GM12878 (cell line): Measurements from ENCODE around the gene LRRFIP2. TPM values are rescaled to one million over a fixed set of nuclear protein-coding genes. Genes with fewer than 3 reads are reported as not detected.

ENCODE experiments used
- ATAC-seq: fragments of 200-7000 bp; cut with Tn5 transposase; 3 replicates; pipeline ENCODE4 v1.9.1; 2020; ENCODE audit warnings: mild to moderate bottlenecking, moderate library complexity
- BruUV-seq: library from RNA; stranded (reverse); fragments of 400-500 nt; replicated peaks from 2 replicates; lab custom pipeline; 2021; lab: Mats Ljungman, UMichigan
- CTCF ChIA-PET: fragments of 300-600 bp; sonication (Branson Sonifier 250); formaldehyde crosslinking; extraction: SDS; loops from one replicate; lab custom pipeline; 2021; ENCODE audit warnings: inconsistent platforms; lab: Yijun Ruan, JAX
- POLR2A ChIA-PET: fragments of 350-600 bp; formaldehyde crosslinking; extraction: SDS; loops from one replicate; lab custom pipeline; 2021; ENCODE audit warnings: inconsistent platforms; lab: Charles Lee
- RAD21 ChIA-PET: fragments of 300-600 bp; sonication (Branson Sonifier 250); formaldehyde crosslinking; loops from one replicate; lab custom pipeline; 2023; ENCODE audit warnings: antibody characterized with exemption; ENCODE audit not compliant: unreplicated experiment; lab: Charles Lee
- SMC1A ChIA-PET: fragments of 300-600 bp; sonication (Branson Sonifier 250); formaldehyde crosslinking; loops from one replicate; lab custom pipeline; 2023; ENCODE audit not compliant: unreplicated experiment, uncharacterized antibody; lab: Charles Lee
- DNase-seq: peaks from one replicate; pipeline ENCODE4 v3.0.0-alpha.2; 2011; ENCODE audit warnings: low read depth, low spot score
- FAIRE-seq: peaks from 3 replicates; lab custom pipeline; 2011; peaks lifted over from hg19 to GRCh38; lab: Jason Lieb, UNC
- H2AFZ ChIP-seq: 2 replicates; pipeline ENCODE4 v1.6.0; 2011; ENCODE audit warnings: low read depth, low read length, control low read depth; ENCODE audit not compliant: control insufficient read depth
- H3K27ac ChIP-seq: 2 replicates; pipeline ENCODE4 v1.5.1; 2011; ENCODE audit warnings: control low read depth; ENCODE audit not compliant: control insufficient read depth, insufficient read depth
- H3K27me3 ChIP-seq, 2 experiments: replicated peaks in 1 of 2; 2 replicates each; pipeline versions ENCODE4 v1.6.0 to v1.6.1; 2011; ENCODE audit warnings: low read length in 1 of 2; ENCODE audit not compliant: control insufficient read depth in 2 of 2, insufficient read depth in 2 of 2
- H3K36me3 ChIP-seq, 2 experiments: 2 replicates each; pipeline ENCODE4 v1.5.1; 2011; ENCODE audit warnings: low read length in 1 of 2; ENCODE audit not compliant: control insufficient read depth in 2 of 2, insufficient read depth in 2 of 2
- H3K4me1 ChIP-seq: 2 replicates; pipeline ENCODE4 v1.6.1; 2011; ENCODE audit warnings: mild to moderate bottlenecking, low read length, moderate library complexity, mixed read lengths; ENCODE audit not compliant: control insufficient read depth, insufficient read depth
- H3K4me2 ChIP-seq: 2 replicates; pipeline ENCODE4 v1.6.0; 2011; ENCODE audit warnings: control low read depth; ENCODE audit not compliant: control insufficient read depth, insufficient read depth
- H3K4me3 ChIP-seq: fragments of 200-600 bp; sonication (generic); 2 replicates; pipeline ENCODE4 v1.5.1; 2016
- H3K79me2 ChIP-seq: 2 replicates; pipeline ENCODE4 v1.6.0; 2011; ENCODE audit warnings: low read length; ENCODE audit not compliant: control insufficient read depth, insufficient read depth
- H3K9ac ChIP-seq: 2 replicates; pipeline ENCODE4 v1.8.0; 2011; ENCODE audit warnings: low read length, control low read depth, mixed read lengths; ENCODE audit not compliant: control insufficient read depth, insufficient read depth
- H3K9me3 ChIP-seq: replicated peaks from 3 replicates; pipeline ENCODE4 v1.5.1; 2011; ENCODE audit warnings: mild to moderate bottlenecking, low read length; ENCODE audit not compliant: control insufficient read depth, insufficient read depth
- H4K20me1 ChIP-seq: 2 replicates; pipeline ENCODE4 v1.6.0; 2011; ENCODE audit not compliant: control insufficient read depth, insufficient read depth
- WGBS: methylation state at CpG from one replicate; pipeline ENCODE4 v1.1.6; 2016; ENCODE audit warnings: low lambda C conversion rate; ENCODE audit not compliant: insufficient replicate concordance, insufficient coverage; ENCODE audit errors: missing lambda C conversion rate; 5-methylcytosine and 5-hydroxymethylcytosine counted together
- in situ Hi-C: fragments of 300-500 bp; cut with MboI; formaldehyde crosslinking; loops from 9 replicates; pipeline ENCODE4 v1.14.3; 2018; ENCODE audit warnings: mixed read lengths
- intact Hi-C: fragments of 100-400 bp; cut with micrococcal nuclease; formaldehyde crosslinking; loops from one replicate; pipeline ENCODE4 v1.14.2; 2022; ENCODE audit not compliant: unreplicated experiment
- polyA plus RNA-seq, 11 experiments: library from polyadenylated mRNA; depleted of rRNA in 4 of 11; unstranded in 6 of 11; stranded (reverse) in 5 of 11; fragments of >200 nt; fragmentation: Nextera tagmentation in 4 of 11; fragmentation: Illumina TruSeq in 1 of 11; extraction: Ambion mirVana in 4 of 11; extraction: Trizol in 1 of 11; gene quantifications; 1 replicate in 1 of 11; 2 replicates in 10 of 11; pipeline versions ENCODE4 v1.2.1 to v1.2.3, GENCODE V29; 2011 to 2016; ENCODE audit warnings: inconsistent platforms in 2 of 11, missing spikeins in 2 of 11, low read depth in 1 of 11
- total RNA-seq, 4 experiments: library from RNA; depleted of rRNA in 3 of 4; stranded (reverse); fragments of >200 nt in 3 of 4; fragmentation: Illumina TruSeq in 1 of 4; extraction: Trizol in 1 of 4; gene quantifications; 2 replicates each; pipeline versions ENCODE4 v1.2.1 to v1.2.3, GENCODE V29; 2013 to 2021
- TF ChIP-seq, protein P1 (sequence below): fragments of 450-650 bp; IDR thresholded peaks from 2 replicates; pipeline ENCODE4 v1.6.1; 2014; ENCODE audit warnings: mild to moderate bottlenecking
- TF ChIP-seq, protein P2 (sequence below): fragments of 450-650 bp; IDR thresholded peaks from 2 replicates; pipeline ENCODE4 v1.6.1; 2017; ENCODE audit warnings: mild to moderate bottlenecking, moderate library complexity

The LRRFIP2 gene
- total and polyA plus RNA-seq, 10 of the 15 experiments (the other 5 are each of a cell fraction or from before 2014, with no cell fraction given) = 9.7 to 46.9 (median 38.1) TPM

DNA sequence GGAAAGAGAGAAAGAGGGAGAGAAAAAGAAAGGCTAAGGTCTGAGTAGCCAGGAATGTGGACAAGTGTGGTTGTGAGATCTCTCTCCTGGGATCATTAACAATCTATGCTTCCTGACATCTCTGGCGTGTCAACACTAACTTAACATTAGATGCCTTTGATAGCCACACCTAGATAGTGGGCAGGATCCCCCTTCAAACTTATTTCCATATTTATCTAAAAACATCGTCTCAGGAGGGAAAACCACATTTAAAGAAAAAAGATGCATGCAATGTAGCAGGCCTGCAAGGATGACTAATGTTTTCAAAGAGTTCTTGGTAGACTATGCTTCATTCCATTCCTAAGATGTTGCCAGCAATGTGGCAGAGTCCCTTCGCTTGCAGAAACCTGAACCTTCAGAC lies 100.2 kb downstream of the LRRFIP2 start:
- H3K27ac ChIP-seq = no peak overlapping the region
- intact Hi-C loops (no loop called here), in situ Hi-C loops (no loop called here)
- H4K20me1 ChIP-seq = no peaks in the 10 kb centered on the region
- peaks cover 0 to 4% of the 10 kb centered on the region in 2 experiments; a peak in 2 of 4 replicates for H3K36me3 ChIP-seq
- no peaks in the 10 kb centered on the region for H3K27me3 ChIP-seq
- no peaks in the 10 kb centered on the region for H3K9me3 ChIP-seq
- H3K79me2 ChIP-seq = no peaks in the 10 kb centered on the region
- no peak for FAIRE-seq
- 98% methylated on average over 3 of the region's 3 CpGs for WGBS
- SMC1A ChIA-PET = interaction anchor here (1.0 to 1.3 kb wide), 2 partner anchors 11 to 20 kb away, joined by 3 to 4 read pairs; no protein-coding TSS in a partner anchor
- H3K9ac ChIP-seq = no peak overlapping the region
- ATAC-seq = no peak
- RAD21 ChIA-PET = interaction anchor here (1.1 kb wide), 1 partner anchor 116 kb away, joined by 3 read pairs; no protein-coding TSS in a partner anchor
- TF ChIP-seq, protein P1, sequence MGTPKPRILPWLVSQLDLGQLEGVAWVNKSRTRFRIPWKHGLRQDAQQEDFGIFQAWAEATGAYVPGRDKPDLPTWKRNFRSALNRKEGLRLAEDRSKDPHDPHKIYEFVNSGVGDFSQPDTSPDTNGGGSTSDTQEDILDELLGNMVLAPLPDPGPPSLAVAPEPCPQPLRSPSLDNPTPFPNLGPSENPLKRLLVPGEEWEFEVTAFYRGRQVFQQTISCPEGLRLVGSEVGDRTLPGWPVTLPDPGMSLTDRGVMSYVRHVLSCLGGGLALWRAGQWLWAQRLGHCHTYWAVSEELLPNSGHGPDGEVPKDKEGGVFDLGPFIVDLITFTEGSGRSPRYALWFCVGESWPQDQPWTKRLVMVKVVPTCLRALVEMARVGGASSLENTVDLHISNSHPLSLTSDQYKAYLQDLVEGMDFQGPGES = no peak
- TF ChIP-seq, protein P2, sequence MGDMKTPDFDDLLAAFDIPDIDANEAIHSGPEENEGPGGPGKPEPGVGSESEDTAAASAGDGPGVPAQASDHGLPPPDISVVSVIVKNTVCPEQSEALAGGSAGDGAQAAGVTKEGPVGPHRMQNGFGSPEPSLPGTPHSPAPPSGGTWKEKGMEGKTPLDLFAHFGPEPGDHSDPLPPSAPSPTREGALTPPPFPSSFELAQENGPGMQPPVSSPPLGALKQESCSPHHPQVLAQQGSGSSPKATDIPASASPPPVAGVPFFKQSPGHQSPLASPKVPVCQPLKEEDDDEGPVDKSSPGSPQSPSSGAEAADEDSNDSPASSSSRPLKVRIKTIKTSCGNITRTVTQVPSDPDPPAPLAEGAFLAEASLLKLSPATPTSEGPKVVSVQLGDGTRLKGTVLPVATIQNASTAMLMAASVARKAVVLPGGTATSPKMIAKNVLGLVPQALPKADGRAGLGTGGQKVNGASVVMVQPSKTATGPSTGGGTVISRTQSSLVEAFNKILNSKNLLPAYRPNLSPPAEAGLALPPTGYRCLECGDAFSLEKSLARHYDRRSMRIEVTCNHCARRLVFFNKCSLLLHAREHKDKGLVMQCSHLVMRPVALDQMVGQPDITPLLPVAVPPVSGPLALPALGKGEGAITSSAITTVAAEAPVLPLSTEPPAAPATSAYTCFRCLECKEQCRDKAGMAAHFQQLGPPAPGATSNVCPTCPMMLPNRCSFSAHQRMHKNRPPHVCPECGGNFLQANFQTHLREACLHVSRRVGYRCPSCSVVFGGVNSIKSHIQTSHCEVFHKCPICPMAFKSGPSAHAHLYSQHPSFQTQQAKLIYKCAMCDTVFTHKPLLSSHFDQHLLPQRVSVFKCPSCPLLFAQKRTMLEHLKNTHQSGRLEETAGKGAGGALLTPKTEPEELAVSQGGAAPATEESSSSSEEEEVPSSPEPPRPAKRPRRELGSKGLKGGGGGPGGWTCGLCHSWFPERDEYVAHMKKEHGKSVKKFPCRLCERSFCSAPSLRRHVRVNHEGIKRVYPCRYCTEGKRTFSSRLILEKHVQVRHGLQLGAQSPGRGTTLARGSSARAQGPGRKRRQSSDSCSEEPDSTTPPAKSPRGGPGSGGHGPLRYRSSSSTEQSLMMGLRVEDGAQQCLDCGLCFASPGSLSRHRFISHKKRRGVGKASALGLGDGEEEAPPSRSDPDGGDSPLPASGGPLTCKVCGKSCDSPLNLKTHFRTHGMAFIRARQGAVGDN = no peak
- CTCF ChIA-PET = no interaction called here
- POLR2A ChIA-PET = no interaction called here
- H3K4me1 ChIP-seq = no peaks in the 10 kb centered on the region
- H2AFZ ChIP-seq = no peak overlapping the region
- BruUV-seq = no TSS peak
- H3K4me3 ChIP-seq = no peak overlapping the region
- no peak overlapping the region for H3K4me2 ChIP-seq
- no peak for DNase-seq
